OCI-LY7 (cell line): Measurements from ENCODE around the gene SNAPIN. TPM values are rescaled to one million over a fixed set of nuclear protein-coding genes. Genes with fewer than 3 reads are reported as not detected.

Experiments
- Bru-seq: library from RNA; stranded (reverse); fragments of 400-500 nt; gene quantifications from one replicate; lab custom pipeline; 2021; lab: Mats Ljungman, UMichigan
- BruChase-seq, 2 experiments: library from RNA; stranded (reverse); fragments of 400-500 nt; gene quantifications; one replicate each; lab custom pipeline; 2021; lab: Mats Ljungman, UMichigan
- BruUV-seq: library from RNA; stranded (reverse); fragments of 400-500 nt; replicated peaks from 2 replicates; lab custom pipeline; 2021; lab: Mats Ljungman, UMichigan
- CTCF ChIA-PET: fragments of 300-600 bp; sonication (Branson Sonifier 250); formaldehyde crosslinking; loops from one replicate; lab custom pipeline; 2022; ENCODE audit warnings: antibody characterized with exemption; ENCODE audit not compliant: unreplicated experiment; lab: Charles Lee
- POLR2A ChIA-PET: fragments of 300-600 bp; sonication (Branson Sonifier 250); formaldehyde crosslinking; loops from one replicate; lab custom pipeline; 2022; ENCODE audit warnings: antibody characterized with exemption; lab: Charles Lee
- DNase-seq: peaks from one replicate; pipeline ENCODE4 v3.0.0-alpha.2; 2015; ENCODE audit warnings: low spot score
- H2AFZ ChIP-seq: fragments of 200-600 bp; sonication (generic), shearing (Covaris generic); 2 replicates; pipeline ENCODE4 v1.6.1; 2014; ENCODE audit warnings: mild to moderate bottlenecking, antibody characterized with exemption, low read length, moderate library complexity
- H3K27ac ChIP-seq: fragments of 200-600 bp; sonication (generic); 2 replicates; pipeline ENCODE4 v1.5.1; 2014; ENCODE audit warnings: mixed run types, low read depth, mild to moderate bottlenecking, moderate library complexity, low read length, inconsistent platforms; ENCODE audit not compliant: poor library complexity, severe bottlenecking
- H3K36me3 ChIP-seq: fragments of 200-600 bp; sonication (generic); 2 replicates; pipeline ENCODE4 v1.6.1; 2014; ENCODE audit warnings: mild to moderate bottlenecking, antibody characterized with exemption, low read length, moderate library complexity, mixed read lengths; ENCODE audit not compliant: insufficient read depth
- H3K4me1 ChIP-seq: fragments of 200-600 bp; sonication (generic); 2 replicates; pipeline ENCODE4 v1.5.1; 2014; ENCODE audit warnings: mild to moderate bottlenecking, low read length; ENCODE audit not compliant: insufficient read depth, poor library complexity, severe bottlenecking
- H3K4me2 ChIP-seq: fragments of 200-600 bp; sonication (generic); 2 replicates; pipeline ENCODE4 v1.6.1; 2014; ENCODE audit warnings: mild to moderate bottlenecking, low read length
- H3K4me3 ChIP-seq: fragments of 200-600 bp; sonication (generic); 2 replicates; pipeline ENCODE4 v1.5.1; 2014; ENCODE audit warnings: mild to moderate bottlenecking, low read depth, low read length; ENCODE audit not compliant: poor library complexity, severe bottlenecking
- H3K79me2 ChIP-seq: fragments of 200-600 bp; sonication (generic); 2 replicates; pipeline ENCODE4 v1.6.1; 2016; ENCODE audit warnings: low read depth, mild to moderate bottlenecking, low read length, moderate library complexity, mixed read lengths; ENCODE audit not compliant: insufficient read depth
- H3K9me2 ChIP-seq: fragments of 200-600 bp; sonication (generic); 2 replicates; pipeline ENCODE4 v1.6.1; 2016; ENCODE audit warnings: mild to moderate bottlenecking, low read length, mixed read lengths; ENCODE audit not compliant: insufficient read depth
- H3K9me3 ChIP-seq: fragments of 200-600 bp; sonication (generic); 2 replicates; pipeline ENCODE4 v1.6.1; 2014; ENCODE audit warnings: mild to moderate bottlenecking, mixed run types, low read length, mixed read lengths
- H4K20me1 ChIP-seq: fragments of 200-600 bp; sonication (generic); 2 replicates; pipeline ENCODE4 v1.6.1; 2014; ENCODE audit warnings: mild to moderate bottlenecking, antibody characterized with exemption, low read length, moderate library complexity, mixed read lengths; ENCODE audit not compliant: insufficient read depth
- CTCF ChIP-seq: fragments of 200-600 bp; sonication (generic); conservative IDR thresholded peaks from 2 replicates; pipeline ENCODE4 v1.5.1; 2014; ENCODE audit warnings: mild to moderate bottlenecking, antibody characterized with exemption, low read length, moderate library complexity, mixed read lengths
- EZH2phosphoT487 ChIP-seq: fragments of 200-600 bp; sonication (generic); IDR thresholded peaks from 2 replicates; pipeline ENCODE4 v1.6.1; 2018; ENCODE audit warnings: low read depth, borderline replicate concordance, mild to moderate bottlenecking, mixed run types, antibody characterized with exemption, low read length, moderate library complexity, mixed read lengths
- intact Hi-C: fragments of 100-400 bp; cut with micrococcal nuclease; formaldehyde crosslinking; loops from one replicate; pipeline ENCODE4 v1.10.0; 2022; ENCODE audit not compliant: unreplicated experiment
- long read RNA-seq: library from polyadenylated mRNA; stranded (forward); transcript quantifications from one replicate; pipeline ENCODE4 v2.0.0, GENCODE V29; 2022
- total RNA-seq, 2 experiments: library from RNA; depleted of rRNA in 1 of 2; stranded (reverse); fragments of >200 nt in 1 of 2; shearing (Covaris generic) in 1 of 2; gene quantifications; 2 replicates each; pipeline ENCODE4 v1.2.3, GENCODE V29; 2014 to 2022

The SNAPIN gene
- 33.2 and 44.5 TPM in 2 replicates for total RNA-seq (2014; rRNA removed; shearing (Covaris generic))
- total RNA-seq (2022) = 31.1 and 33.7 TPM in 2 replicates
- Bru-seq, nascent RNA = percentile 63 among the genes with signal in this experiment
- BruChase-seq, experiment 1, labeled RNA remaining after a 6-hour chase = percentile 56 among the genes with signal in this experiment
- percentile 66 among the genes with signal in this experiment for BruChase-seq, experiment 2, labeled RNA remaining after a 2-hour chase
- long read RNA-seq, transcript SNAPIN-202 (3 exons, 922 nt) = minor isoform, 7 of 103 reads
- long read RNA-seq, transcript SNAPIN-201 (4 exons, 1,030 nt) = major isoform, 70 of 103 reads
- long read RNA-seq, partial matches to known transcripts = 0 of 103 reads
- long read RNA-seq, other reads (novel, unspliced or antisense) = 24 of 103 reads

GRCh38 chr1:153658400-153659174, at the start of gene SNAPIN:
TSS of gene SNAPIN (plus strand) at chr1:153658703. CDS start at chr1:153658744, 41 bp downstream.
- ChIA-PET CTCF (interaction anchor here (0.5 to 0.6 kb wide), 2 partner anchors 24 to 60 kb away, joined by 3 read pairs; partner anchors contain the start of gene CHTOP), POLR2A (interaction anchor here (0.7 to 1.3 kb wide), 6 partner anchors 8 to 25 kb away, joined by 3 to 5 read pairs (median 4); partner anchors contain the start of gene CHTOP)

DNA sequence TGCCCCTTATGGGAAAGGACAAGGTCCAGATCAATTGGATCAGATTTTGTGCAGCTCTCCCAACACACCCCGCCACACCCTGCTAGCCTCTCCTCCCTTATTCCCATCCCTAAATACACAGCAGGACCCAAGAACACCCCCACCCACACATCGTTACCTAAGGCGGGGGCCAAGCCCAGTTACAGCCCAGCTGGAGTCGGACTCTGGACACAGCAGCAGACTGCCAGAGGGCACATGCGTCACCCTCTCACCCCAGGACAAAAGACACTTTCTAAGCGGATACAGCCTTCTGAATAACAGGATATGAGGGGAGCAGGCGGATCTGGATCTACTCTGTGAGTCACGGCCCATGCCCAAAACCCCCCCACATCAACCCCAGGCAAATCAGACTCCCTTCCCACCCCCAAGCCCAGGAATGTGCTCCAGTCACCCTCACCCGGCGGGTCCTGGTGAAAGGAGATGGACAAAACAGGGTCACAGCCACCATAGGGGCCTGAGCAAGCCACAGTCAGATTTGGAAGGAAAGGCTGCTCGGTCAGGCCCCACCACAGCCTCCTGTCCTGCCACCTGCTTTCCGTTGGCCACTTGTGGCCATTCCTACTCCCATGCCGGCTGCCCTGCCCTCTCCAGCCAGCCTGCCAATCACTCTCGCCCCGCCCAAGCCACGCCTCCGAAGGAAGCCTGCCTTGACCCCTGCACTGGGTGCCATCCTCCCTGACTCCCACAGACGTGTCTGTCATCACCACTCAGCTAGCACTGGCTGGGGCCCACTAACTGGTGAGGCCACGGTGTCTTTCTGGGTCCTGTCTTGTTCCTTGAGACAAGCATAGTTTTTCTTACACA, 49.5 kb upstream of the SNAPIN start:
- BruUV-seq = no TSS peak
- ChIA-PET POLR2A (no interaction called here), CTCF (no interaction called here)
- Histone ChIP-seq H3K27ac (no peak overlapping the region), H2AFZ (no peak overlapping the region), H3K4me2 (no peak overlapping the region), H3K79me2 (no peaks in the 10 kb centered on the region), H3K9me2 (no peaks in the 10 kb centered on the region), H4K20me1 (no peaks in the 10 kb centered on the region), H3K36me3 (no peaks in the 10 kb centered on the region), H3K4me3 (no peak overlapping the region), H3K9me3 (no peaks in the 10 kb centered on the region), H3K4me1 (no peaks in the 10 kb centered on the region)
- intact Hi-C loops = no loop called here
- TF ChIP-seq CTCF (no peak), EZH2phosphoT487 (no peak)
- no peak for DNase-seq

More at GRCh38 chr1:153658400-153659174, at the start of gene SNAPIN:
- BruUV-seq = no TSS peak
- no peaks in the 10 kb centered on the region for H3K9me3 ChIP-seq
- peaks cover 6% of the 10 kb centered on the region; the same call in 1 of the 2 replicates for H4K20me1 ChIP-seq
- DNase-seq = peak; percentile 91
- peak within 1 kb of the TSS; percentile 96 for H3K4me3 ChIP-seq
- peak within 1 kb of the TSS; percentile 94 for H3K4me2 ChIP-seq
- peaks cover 18% of the 10 kb centered on the region for H3K4me1 ChIP-seq
- peak within 1 kb of the TSS; percentile 68 for H3K27ac ChIP-seq
- H3K36me3 ChIP-seq = peaks cover 37% of the 10 kb centered on the region
- H3K9me2 ChIP-seq = no peaks in the 10 kb centered on the region
- no peak for TF ChIP-seq EZH2phosphoT487
- 0 out of 2 replicates have a peak, but pooled peaks have one; percentile 24 for TF ChIP-seq CTCF
- H3K79me2 ChIP-seq = peaks cover 12% of the 10 kb centered on the region
- H2AFZ ChIP-seq = peak within 1 kb of the TSS; percentile 77
- intact Hi-C loops = loop anchor here (2.0 to 5.0 kb wide), 3 partner anchors 24 to 86 kb away; partner anchors contain the start of gene CHTOP
